ENCODE results near the gene C3orf18.

The C3orf18 gene

GRCh38 chr3:50608278-50608677, 40.7 kb upstream of the C3orf18 start:
- H3K27ac Mint-ChIP-seq, result peak overlapping the region; percentile 99

DNA sequence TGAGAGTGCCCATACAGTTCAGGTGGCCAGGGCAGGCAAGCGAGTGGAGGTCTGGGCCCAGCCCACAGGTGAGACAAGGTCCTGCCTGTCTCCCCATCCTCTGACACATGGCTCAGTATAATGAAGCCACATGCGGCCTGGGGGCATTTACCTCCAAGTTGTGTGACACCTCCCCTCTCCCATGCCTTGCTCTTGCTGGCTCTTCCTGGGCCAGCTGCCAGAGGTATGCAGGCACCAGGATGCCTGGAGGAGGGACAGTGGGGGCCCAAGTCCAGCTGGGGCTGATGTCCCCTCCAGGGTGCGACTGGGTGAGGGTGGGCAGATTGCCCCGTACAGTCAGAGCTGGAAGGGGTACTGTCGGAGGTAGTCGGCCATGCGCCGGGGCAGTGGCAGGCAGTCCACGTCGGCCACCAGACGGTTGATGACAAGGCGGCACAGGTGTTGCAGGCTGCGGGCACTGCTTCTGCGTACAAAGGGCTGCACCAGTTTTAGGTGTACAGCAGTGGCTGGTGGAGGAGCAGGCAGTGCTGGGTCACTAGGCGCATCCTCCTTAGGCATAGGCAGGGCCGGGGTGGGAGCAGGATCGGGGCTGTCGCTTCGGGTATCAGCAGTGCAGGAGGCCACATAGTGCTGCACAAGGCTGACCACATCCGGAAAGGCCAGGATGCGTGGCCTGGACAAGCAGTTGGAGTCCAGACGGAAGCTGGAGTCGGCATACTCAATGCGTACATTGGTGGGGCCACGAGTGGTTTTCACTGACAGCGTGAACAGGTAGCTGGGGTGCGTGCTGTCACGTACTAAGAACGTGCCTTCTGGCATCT, 39.9 kb upstream of the C3orf18 start:
- peak overlapping the region; percentile 98 for H3K4me3 Mint-ChIP-seq
- CTCF ChIA-PET, result interaction anchor here (17.5 to 25.1 kb wide), 2 partner anchors 17 to 34 kb away, joined by 257 to 753 read pairs; partner anchors contain the start of genes C3orf18 and HEMK1
- peaks cover 96% of the 10 kb centered on the region for H3K36me3 Mint-ChIP-seq
- peak overlapping the region; percentile 99 for H3K27ac Mint-ChIP-seq
- H3K27me3 Mint-ChIP-seq, result peaks cover 19% of the 10 kb centered on the region
- peaks cover 39% of the 10 kb centered on the region for H3K4me1 Mint-ChIP-seq
- H3K9me3 Mint-ChIP-seq, result no peaks in the 10 kb centered on the region
- DNase-seq, result peak; percentile 66

More at GRCh38 chr3:50608278-50608677, 40.7 kb upstream of the C3orf18 start:
- Mint-ChIP-seq H3K36me3 (peaks cover 92% of the 10 kb centered on the region), H3K4me3 (peak overlapping the region; percentile 98), H3K27me3 (peaks cover 19% of the 10 kb centered on the region), H3K4me1 (peaks cover 31% of the 10 kb centered on the region), H3K9me3 (no peaks in the 10 kb centered on the region)
- DNase-seq, result peak; percentile 26
- CTCF ChIA-PET, result interaction anchor here (17.5 to 25.1 kb wide), 2 partner anchors 18 to 34 kb away, joined by 257 to 753 read pairs; partner anchors contain the start of genes C3orf18 and HEMK1

DNA sequence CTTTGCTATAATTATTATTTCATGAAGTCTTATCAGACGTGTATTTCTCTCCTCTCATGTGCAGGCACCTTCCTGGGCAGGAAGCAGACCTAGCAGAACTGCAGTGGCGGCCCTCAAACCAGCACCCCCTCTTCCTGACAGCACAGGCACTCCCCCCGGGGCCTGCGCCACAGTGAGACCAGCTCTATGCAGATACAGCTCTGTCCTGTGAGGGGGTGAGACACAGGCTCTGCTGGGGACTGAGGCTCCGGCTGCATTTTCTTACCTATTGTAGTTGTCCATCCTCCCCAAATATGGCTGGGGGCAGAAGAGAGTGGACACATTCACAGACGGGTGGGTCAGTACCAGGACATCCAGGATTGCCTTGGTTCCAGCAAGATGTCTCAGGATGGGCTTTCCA, 39.0 kb upstream of the C3orf18 start:
- CTCF ChIA-PET, result interaction anchor here (17.5 to 25.1 kb wide), 2 partner anchors 17 to 33 kb away, joined by 257 to 753 read pairs; partner anchors contain the start of genes C3orf18 and HEMK1
- H3K27me3 Mint-ChIP-seq, result peaks cover 15% of the 10 kb centered on the region
- peak overlapping the region; percentile 99 for H3K27ac Mint-ChIP-seq
- peaks cover 97% of the 10 kb centered on the region for H3K36me3 Mint-ChIP-seq
- peak; percentile 68 for DNase-seq
- H3K9me3 Mint-ChIP-seq, result no peaks in the 10 kb centered on the region
- peaks cover 46% of the 10 kb centered on the region for H3K4me1 Mint-ChIP-seq
- peak overlapping the region; percentile 98 for H3K4me3 Mint-ChIP-seq

GRCh38 chr3:50605901-50606326, 38.4 kb upstream of the C3orf18 start:
- Mint-ChIP-seq H3K4me1 (peaks cover 53% of the 10 kb centered on the region), H3K9me3 (no peaks in the 10 kb centered on the region), H3K27ac (peak overlapping the region; percentile 99), H3K27me3 (peaks cover 16% of the 10 kb centered on the region), H3K4me3 (peak overlapping the region; percentile 98), H3K36me3 (peaks cover 93% of the 10 kb centered on the region)
- CTCF ChIA-PET, result interaction anchor here (17.5 to 25.1 kb wide), 2 partner anchors 16 to 32 kb away, joined by 257 to 753 read pairs; partner anchors contain the start of genes C3orf18 and HEMK1
- peak; percentile 36 for DNase-seq

- Mint-ChIP-seq H3K4me3 (peak overlapping the region; percentile 98), H3K27me3 (peaks cover 13% of the 10 kb centered on the region), H3K27ac (peak overlapping the region; percentile 99), H3K36me3 (peaks cover 89% of the 10 kb centered on the region), H3K9me3 (no peaks in the 10 kb centered on the region), H3K4me1 (peaks cover 63% of the 10 kb centered on the region)
- DNase-seq, result peak; percentile 34
- CTCF ChIA-PET, result interaction anchor here (0.9 to 25.1 kb wide), 4 partner anchors 7 to 31 kb away, joined by 3 to 753 read pairs (median 146); partner anchors contain the start of genes C3orf18, CISH and HEMK1
Measured at GRCh38 chr3:50604628-50605588, 37.4 kb upstream of the C3orf18 start.

DNA sequence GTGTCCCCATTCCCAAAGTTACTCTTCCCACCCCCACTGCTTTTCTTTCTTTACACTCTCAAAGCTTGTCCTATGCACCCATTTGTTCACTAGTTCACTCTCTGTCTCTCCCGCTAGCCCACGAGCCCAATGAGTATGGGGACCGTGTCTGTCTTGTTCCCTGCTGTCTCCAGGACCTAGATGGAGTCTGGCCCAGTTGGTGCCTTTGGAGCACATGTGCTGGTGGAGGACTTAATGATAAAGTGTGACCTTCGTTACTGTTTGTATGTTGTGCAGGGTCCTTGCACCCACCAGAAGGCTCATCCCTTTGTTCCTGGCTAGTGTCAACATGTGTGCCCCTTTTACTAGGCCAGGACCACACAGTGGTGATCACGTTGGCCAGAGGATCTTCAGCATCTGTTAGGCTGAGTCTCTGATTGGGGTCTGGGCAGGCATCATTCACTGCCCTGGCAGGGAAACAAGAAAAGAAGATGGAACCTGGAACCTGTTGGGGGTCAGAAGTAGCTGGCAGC, 36.6 kb upstream of the C3orf18 start:
- CTCF ChIA-PET, result interaction anchor here (5.0 to 25.1 kb wide), 3 partner anchors 8 to 30 kb away, joined by 34 to 753 read pairs (median 257); partner anchors contain the start of genes C3orf18, CISH and HEMK1
- Mint-ChIP-seq H3K4me1 (peaks cover 70% of the 10 kb centered on the region), H3K27ac (peak overlapping the region; percentile 99), H3K4me3 (peak overlapping the region; percentile 98), H3K27me3 (peaks cover 13% of the 10 kb centered on the region), H3K9me3 (no peaks in the 10 kb centered on the region), H3K36me3 (peaks cover 89% of the 10 kb centered on the region)
- peak; percentile 23 for DNase-seq

DNA sequence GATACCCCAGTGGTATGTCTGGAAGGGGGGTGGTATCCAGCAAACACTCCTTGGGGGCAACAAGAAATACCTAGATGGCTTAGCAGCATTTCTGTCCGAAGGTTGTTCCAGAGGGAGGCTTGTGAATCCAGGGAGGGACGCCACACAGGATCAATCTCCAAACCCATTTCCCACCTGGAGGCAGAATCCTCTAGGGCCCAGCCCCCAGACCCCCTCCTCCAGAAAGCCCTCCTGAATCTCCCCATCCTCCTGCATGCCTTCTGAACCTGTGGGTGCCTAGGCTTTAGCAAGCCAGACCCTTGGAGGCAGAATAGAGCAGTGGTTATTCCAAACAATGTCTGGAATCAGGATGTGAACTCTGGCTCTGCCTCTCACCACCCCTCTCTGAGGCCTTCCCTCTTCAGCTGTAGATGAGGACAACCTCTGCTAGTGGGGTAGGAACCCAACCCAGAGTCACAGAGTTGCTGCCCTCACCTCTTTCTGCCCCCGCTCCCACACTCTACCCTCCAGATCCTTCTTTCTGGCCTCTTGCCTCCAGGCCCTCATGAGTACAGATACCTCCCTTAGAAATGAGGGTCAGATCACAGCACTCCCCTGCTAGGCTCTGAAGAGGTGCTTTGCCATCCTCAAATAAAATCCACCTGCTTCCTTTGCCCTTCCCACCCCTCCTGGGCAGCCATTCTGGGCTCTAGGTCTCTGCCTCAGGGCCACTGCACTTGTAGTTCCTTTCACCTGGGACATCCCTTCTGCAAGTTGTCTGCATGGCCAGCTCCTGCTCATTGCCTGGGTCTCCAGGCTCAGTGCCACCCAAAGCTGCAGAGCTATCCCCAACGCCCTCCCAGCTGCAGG, 35.9 kb upstream of the C3orf18 start:
- Mint-ChIP-seq H3K4me3 (peak overlapping the region; percentile 98), H3K27me3 (peaks cover 13% of the 10 kb centered on the region), H3K4me1 (peaks cover 77% of the 10 kb centered on the region), H3K36me3 (peaks cover 86% of the 10 kb centered on the region), H3K27ac (peak overlapping the region; percentile 99), H3K9me3 (no peaks in the 10 kb centered on the region)
- DNase-seq, result peak; percentile 34
- CTCF ChIA-PET, result interaction anchor here (5.0 to 25.1 kb wide), 3 partner anchors 8 to 30 kb away, joined by 34 to 753 read pairs (median 257); partner anchors contain the start of genes C3orf18, CISH and HEMK1

- no peak for DNase-seq
- Mint-ChIP-seq H3K27ac (peak overlapping the region; percentile 99), H3K9me3 (no peaks in the 10 kb centered on the region), H3K4me3 (peak overlapping the region; percentile 98), H3K4me1 (peaks cover 84% of the 10 kb centered on the region), H3K27me3 (peaks cover 6% of the 10 kb centered on the region), H3K36me3 (peaks cover 85% of the 10 kb centered on the region)
- CTCF ChIA-PET, result interaction anchor here (5.0 to 25.1 kb wide), 3 partner anchors 9 to 29 kb away, joined by 34 to 753 read pairs (median 257); partner anchors contain the start of genes C3orf18, CISH and HEMK1
Measured at GRCh38 chr3:50602595-50603191, 35.1 kb upstream of the C3orf18 start.

GRCh38 chr3:50600841-50601591, 33.5 kb upstream of the C3orf18 start:
- peak overlapping the region; percentile 98 for H3K4me3 Mint-ChIP-seq
- H3K27ac Mint-ChIP-seq, result peak overlapping the region; percentile 99
- peaks cover 5% of the 10 kb centered on the region for H3K27me3 Mint-ChIP-seq
- H3K9me3 Mint-ChIP-seq, result no peaks in the 10 kb centered on the region
- peaks cover 86% of the 10 kb centered on the region for H3K4me1 Mint-ChIP-seq
- CTCF ChIA-PET, result interaction anchor here (1.0 to 25.1 kb wide), 5 partner anchors 11 to 27 kb away, joined by 3 to 753 read pairs (median 34); partner anchors contain the start of genes C3orf18, CISH and HEMK1
- peak; percentile 89 for DNase-seq
- peaks cover 71% of the 10 kb centered on the region for H3K36me3 Mint-ChIP-seq

DNA sequence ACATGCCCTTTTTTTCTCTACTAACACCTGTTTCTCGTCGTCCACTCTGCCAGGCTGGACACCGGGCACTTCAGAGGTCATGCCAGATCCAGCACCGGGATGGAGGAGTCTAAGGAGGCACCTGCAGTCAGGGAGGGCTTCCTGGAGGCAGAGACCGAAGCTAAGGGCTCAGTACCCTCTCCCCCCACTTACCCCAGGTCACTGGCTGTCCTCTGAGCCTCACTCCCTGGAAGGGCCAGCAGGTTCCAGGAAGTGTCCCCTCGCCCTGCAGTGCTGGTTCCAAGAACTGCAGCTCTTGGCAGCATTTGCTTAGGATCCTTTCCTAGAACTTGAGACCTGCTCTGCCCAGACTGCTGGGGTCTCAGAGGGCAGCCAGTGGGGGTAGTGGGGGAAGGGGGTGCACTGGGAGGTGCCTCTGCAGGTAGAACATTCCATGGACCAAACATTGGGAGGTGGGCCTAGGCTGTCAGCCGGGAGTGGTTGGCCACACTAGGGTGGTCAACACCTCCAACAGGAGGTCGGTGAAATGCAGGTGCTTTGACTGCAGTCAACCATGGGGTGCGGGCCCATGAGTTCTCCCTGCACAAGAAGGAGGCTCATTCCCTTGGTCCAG, 32.7 kb upstream of the C3orf18 start:
- Mint-ChIP-seq H3K27ac (peak overlapping the region; percentile 99), H3K36me3 (peaks cover 63% of the 10 kb centered on the region), H3K27me3 (peaks cover 5% of the 10 kb centered on the region), H3K4me3 (peak overlapping the region; percentile 98), H3K4me1 (peaks cover 86% of the 10 kb centered on the region), H3K9me3 (no peaks in the 10 kb centered on the region)
- DNase-seq, result peak; percentile 38
- CTCF ChIA-PET, result interaction anchor here (5.0 to 25.1 kb wide), 3 partner anchors 10 to 26 kb away, joined by 34 to 753 read pairs (median 257); partner anchors contain the start of genes C3orf18, CISH and HEMK1

DNA sequence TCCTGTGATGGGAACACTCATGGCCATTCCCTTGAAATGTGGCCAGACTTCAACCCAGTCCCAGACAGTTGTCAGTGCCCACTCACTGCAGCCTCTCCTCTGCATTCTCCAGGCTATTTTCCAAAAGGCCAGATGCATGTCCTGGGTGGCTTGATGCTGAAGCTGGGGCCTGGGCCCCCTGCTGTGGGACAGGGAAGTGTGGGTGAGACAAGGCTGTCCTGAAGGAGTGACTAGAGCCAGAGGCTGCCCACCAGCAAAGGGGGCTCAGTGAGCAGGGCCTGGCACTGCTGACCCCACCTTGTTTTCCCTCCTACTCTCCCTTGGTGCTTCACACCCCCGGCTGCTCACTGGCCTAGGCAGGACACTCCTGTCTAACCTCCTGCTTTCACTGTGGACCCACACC, 32.2 kb upstream of the C3orf18 start:
- H3K36me3 Mint-ChIP-seq, result peaks cover 63% of the 10 kb centered on the region
- peak overlapping the region; percentile 99 for H3K27ac Mint-ChIP-seq
- H3K4me1 Mint-ChIP-seq, result peaks cover 86% of the 10 kb centered on the region
- CTCF ChIA-PET, result interaction anchor here (1.0 to 25.1 kb wide), 4 partner anchors 9 to 26 kb away, joined by 3 to 753 read pairs (median 146); partner anchors contain the start of genes C3orf18, CISH and HEMK1
- peak overlapping the region; percentile 98 for H3K4me3 Mint-ChIP-seq
- no peaks in the 10 kb centered on the region for H3K9me3 Mint-ChIP-seq
- DNase-seq, result no peak
- H3K27me3 Mint-ChIP-seq, result peaks cover 5% of the 10 kb centered on the region
